GM19455 (cell line): Measurements from ENCODE around the gene PAK6.
A peak's percentile ranks its signal among the peaks of the same experiment; 100 is the strongest.

Experiments used
- ATAC-seq: cut with Tn5 transposase; IDR thresholded peaks from one replicate; pipeline ENCODE4 v1.9.1; 2021; ENCODE audit not compliant: unreplicated experiment

The PAK6 gene

DNA sequence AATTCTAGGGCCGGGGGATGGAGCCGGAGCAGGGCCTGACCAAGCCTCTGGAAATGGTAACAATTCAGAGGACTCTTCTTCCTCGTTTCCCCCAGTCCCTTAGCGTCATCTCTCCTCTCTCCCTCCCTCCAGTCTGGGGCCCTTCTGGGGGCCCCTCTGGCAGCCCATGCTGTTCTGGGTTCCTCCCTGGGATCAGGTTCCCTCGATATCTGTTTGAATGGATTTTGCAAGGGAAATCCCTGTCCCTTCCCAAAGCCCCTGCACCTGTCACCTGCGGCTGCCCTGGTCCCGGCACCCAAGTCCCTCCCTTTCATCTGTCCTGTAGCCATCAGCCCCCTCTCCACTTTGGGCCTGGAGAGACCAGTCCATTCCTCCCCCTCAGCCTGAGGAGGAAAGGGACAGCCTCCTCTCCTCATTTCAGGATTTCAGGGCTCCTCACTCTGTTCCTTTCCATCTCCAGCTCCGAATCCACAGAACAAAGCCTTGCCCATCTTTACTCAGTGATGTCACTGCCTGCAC, 70.5 kb downstream of the PAK6 start:
- ATAC-seq: no peak

DNA sequence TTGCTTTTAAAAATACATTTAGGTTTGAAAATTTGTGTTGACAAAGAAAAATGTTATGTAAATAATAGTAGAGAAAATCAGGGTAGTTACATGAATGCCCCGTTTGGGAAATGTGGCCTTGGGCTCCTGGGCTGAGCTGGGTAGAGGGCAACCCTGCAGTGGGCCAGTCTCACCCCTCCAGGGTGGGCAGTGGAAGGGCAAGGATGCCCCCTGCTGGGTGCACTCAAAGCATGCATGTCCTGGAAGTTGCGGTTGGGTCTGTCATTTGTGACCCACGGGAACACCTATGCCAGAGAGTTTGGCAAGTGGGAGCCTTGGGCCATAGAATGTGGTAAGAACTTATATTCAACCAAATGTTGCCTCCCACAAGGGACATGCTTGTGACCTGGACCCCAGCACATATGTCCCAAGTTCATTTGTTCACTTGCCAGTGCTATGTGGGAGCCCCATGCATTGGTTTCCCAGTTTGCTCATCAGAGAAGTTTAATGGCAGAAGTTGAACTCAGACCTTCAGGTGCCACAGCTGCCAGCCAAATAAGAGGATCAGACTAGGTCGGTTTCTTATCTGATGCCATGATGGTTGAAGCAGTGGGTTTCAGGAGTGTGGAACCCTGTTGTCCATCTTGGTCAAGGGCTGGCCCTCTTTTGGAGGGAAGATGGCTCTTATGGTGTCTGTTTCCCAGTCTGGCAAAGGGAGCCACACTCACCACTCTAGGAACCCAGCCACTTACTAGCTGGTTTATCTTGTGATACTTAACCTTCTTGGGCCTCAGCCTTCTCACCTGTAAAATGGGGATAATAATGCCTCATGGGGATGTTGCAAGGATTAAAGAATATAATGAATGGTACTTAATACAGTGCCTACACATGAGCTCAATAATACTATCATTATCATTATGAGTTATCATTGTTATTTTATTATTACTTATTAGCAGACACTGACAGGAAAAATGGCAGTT, 71.4 kb downstream of the PAK6 start:
- ATAC-seq: no peak

DNA sequence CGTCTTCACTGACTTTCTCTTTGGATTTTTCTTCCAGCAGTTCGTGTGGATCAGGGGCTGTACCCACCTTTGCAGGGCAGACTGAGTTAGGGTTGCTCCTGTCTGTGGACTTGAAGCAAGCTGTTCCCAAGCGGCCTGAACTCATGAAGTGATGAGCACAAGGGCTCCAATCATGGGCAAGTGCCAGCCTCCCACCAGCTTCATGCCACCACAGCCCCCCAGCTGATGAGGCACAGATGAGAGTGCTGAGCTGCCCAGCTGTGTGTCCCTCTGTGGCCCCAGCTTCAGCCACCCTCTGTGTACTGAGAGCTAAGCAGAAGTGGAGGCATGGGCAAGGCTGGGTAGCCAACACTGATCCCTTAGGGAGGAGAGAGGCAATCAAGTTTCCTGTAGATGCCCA, 72.1 kb downstream of the PAK6 start:
- ATAC-seq: no peak

DNA sequence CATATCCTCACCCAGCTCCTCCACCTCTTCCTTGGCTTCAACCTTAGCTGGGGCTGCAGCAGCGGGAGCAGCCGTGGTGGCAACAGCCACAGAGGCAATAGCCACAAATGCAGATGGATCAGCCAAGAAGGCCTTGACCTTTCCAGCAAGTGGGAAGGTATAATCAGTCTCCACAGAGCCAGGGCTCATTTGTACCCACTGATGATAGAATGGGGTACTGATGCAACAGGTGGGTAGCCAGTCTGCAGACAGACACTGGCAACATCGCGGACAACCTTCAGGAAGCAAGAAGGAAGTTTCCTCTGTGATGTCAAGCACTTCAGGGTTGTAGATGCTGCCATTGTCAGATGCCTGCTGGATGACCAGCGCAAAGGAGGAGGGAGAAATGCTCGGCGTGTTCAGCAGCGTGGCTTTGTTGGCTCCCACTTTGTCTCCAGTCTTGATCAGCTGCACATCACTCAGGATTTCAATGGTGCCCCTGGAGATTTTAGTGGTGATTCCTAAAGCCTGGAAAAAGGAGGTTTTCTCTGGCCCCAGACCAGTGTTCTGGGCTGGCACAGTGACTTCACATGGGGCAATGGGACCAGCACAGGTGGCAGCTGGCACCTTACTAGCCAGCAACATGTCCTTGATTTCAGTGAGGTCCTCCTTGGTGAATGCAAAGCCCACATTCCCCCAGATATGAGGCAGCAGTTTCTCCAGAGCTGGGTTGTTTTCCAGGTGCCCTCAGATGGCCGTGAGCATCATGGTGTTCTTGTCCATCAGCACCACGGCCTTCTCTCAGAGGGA, 73.7 kb downstream of the PAK6 start:
- ATAC-seq: no peak

DNA sequence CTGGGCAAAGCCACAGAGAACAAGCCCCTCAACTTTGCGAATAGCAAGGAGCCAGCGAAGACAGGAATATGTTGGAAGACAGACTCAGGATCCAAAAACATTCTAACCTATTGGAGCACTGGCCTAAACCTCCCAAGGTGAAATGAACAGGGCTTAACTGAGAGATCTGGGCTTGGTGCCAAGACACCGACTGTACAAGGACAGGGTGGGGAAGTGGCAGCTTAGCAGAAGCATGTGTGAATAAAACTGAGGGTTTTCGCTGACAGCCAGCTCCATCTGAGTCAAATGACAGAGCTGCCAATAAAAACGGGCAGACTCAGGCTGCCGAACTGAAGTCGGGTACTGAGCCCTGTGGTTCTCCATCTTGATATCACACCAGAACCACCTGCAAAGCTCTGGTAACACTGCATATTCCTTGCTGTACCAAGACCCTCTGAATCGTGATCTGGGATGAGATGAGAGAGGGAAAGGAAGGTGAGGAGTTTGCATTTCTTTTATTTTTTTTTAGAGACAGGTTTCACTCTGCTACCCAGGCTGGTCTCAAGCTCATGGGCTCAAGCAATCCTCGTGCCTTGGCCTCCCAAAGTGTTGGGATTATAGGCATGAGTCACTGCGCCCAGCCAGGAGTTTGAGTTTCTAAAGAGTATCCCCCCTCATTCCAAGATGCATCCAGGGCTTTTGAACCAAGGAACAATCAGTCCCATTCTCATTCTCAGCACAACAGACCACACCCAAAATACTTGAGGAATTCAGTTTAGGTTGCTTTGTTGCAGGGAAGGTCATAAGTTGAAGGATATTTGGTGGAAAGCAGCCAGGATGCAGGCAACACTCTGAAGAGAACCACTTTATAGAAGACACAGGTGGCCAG, 74.9 kb downstream of the PAK6 start:
- no peak for ATAC-seq

DNA sequence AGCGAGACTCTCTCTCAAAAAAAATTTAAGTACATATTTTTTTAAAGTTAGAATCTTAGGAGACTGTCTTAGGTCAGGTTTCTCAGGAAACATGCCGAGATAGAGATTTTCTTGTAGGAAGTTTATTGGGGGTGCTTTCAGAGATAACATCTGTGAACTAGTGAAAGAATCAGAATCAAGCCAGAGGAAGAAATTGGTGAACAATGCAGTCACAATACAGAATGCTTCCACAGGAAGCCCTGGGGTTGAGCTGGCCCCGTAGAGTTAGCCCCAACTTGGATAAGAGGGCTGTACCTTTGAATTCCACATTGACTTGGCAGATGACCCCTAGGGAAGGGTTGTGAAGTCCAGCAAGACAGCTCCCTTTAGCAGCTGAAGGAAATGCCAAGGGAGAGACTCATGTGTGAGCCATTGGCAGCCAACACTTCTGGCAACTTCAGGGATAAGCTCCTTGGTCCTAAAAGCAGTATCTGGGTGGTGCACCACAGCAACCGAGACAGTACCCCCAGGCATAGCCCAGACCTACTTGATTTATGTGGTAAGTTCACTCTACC, 75.9 kb downstream of the PAK6 start:
- no peak for ATAC-seq

DNA sequence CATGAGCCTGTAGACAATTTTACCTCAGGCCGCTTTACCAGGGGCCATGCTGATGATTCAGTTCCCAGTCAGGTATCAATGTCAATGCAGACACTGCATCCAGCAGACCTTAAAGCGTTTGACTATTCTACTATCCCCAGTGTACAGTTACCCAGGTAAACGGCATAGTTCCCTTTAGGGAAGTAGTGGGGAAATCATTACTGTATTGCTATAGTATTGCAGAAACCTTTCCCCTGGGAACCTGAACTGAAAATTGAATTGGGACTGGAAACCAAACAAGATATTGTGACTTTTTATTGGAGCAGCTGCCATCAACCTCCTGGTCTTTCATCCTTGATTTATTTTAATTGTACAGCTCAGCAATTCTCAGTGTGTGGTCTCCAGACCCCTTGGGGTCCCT, 78.1 kb downstream of the PAK6 start:
- ATAC-seq: no peak

DNA sequence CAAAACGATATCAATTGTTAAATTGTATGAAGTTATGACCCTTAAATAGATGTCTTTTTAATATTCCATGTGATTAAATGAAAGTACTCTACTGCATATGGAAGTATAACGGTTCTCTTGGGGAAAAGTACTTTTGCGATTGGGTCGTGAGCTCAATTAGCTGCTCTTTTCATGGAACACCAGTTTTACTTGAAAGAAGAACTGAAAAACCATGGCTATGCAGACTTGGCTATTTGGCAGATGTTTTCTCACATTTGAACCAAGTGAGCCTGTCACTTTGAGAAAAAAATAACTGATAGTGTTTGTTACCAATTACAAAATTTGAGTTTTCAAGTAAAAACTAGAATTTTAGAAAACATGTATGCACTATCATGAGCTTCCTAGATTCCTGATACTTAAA, 78.7 kb downstream of the PAK6 start:
- no peak for ATAC-seq

DNA sequence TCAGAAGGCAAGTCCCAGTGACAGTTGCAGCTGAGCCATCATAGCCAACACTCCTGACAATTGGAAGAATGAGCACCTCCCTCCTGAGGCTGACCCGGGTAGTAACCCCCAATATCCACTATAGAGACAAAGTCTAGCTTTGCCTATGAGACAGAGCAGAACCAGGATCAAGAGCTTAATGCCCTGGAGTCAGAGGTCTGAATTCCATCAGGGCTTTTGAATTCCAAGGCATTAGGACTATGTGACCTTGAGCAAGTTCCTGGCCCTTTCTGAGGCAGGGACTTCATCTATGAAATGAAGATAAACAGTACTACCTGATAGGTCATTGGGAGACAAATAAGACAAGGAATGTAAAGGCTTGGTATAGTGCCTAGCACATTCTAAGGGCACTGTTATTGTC, 81.5 kb downstream of the PAK6 start:
- no peak for ATAC-seq

DNA sequence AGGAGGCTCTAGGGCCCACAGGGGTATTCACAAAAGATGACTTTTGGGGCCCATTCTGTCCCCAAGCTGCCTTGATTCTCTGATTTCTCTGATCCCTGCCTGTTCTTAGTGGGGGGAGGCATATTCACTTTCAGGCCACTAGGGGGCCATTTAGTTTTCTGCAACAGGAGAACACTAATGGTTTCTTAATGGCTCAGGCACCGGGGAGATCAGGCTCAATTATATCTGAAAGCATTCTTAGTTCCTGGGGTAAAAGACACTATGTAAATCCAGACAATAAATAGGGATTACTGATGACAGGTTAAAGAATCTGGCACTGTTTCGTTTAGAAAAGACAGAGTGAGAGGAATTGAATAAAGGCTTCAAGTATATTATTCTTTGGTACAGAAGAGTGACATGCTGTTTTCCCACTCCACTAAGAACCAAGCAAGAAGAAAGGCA, 82.1 kb downstream of the PAK6 start:
- no peak for ATAC-seq

DNA sequence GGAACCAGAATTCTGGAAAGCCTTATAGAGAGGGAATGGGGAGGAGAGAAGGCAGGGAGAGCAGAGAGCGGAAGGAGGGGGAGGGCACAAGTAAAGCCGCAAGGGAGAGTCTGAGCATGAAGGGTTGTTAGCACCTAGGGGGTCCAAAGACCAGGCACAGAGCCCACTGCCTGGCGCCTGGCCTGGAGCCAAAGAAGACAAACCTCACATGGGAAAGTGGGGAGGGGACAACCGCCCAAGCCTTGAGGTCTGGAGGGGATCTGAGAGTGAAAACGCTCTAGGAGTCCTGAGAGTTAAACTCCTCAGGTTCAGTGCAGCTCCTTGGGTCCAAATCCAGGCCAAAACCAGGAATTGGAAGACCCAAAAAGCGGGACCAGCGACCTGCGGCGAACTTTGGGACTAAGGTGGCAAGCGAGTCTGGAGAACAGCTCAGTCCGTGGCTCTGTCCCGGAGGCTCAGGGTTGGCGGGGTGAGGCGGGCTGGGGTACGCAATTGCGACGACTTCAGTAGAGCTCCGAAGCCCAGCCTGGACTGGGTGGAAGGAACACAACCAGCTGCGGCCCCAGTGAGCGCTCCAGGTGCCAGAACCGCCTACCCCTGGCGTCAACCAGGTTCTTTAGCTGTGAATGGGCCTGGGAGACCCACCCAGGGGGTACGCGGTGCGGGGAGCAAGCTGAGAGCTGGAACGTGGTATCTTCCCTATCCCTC, 83.8 kb downstream of the PAK6 start:
- ATAC-seq: no peak

DNA sequence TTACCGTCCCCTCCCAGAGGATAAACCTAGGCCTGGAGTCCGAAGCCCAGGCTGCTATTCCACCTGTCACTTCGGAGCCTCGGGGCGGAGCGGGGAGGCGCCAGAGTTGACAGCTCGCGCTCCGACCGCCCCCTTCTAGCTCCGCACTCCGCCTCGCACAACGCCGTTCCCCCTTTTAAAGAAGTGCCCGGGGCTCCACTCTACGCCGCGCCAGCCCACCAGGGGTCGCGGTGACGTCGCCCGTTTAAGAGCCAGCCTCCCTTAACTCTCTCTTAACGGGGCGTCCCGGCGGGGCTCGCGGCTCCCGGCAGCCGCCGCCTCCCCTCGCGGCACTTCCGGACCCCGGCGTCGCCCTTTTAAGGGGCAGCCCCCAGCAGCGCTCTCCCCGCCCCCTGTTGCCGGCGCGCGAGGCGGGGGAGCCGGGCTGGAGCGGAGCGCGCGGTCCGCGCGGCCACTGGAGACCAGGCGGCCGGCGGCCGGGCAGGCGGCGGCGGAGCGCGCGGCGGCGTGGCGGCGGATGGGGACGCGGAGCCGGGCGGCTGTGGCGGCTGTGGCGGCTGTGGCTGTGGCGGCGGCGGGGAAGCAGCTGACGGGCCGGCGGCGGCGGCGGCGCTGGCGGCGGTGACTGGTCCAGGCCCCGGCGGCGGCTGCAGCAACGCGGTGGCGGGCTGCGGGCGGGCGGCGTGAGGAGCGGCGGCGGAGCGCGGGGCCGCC, 84.5 kb downstream of the PAK6 start, which contains the start of gene INAFM2:
TSS of gene INAFM2 (plus strand) at position 454 of the 714 bp plus-strand sequence. CDS start 364 bp downstream, outside the sequence.
- ATAC-seq: peak; percentile 83

DNA sequence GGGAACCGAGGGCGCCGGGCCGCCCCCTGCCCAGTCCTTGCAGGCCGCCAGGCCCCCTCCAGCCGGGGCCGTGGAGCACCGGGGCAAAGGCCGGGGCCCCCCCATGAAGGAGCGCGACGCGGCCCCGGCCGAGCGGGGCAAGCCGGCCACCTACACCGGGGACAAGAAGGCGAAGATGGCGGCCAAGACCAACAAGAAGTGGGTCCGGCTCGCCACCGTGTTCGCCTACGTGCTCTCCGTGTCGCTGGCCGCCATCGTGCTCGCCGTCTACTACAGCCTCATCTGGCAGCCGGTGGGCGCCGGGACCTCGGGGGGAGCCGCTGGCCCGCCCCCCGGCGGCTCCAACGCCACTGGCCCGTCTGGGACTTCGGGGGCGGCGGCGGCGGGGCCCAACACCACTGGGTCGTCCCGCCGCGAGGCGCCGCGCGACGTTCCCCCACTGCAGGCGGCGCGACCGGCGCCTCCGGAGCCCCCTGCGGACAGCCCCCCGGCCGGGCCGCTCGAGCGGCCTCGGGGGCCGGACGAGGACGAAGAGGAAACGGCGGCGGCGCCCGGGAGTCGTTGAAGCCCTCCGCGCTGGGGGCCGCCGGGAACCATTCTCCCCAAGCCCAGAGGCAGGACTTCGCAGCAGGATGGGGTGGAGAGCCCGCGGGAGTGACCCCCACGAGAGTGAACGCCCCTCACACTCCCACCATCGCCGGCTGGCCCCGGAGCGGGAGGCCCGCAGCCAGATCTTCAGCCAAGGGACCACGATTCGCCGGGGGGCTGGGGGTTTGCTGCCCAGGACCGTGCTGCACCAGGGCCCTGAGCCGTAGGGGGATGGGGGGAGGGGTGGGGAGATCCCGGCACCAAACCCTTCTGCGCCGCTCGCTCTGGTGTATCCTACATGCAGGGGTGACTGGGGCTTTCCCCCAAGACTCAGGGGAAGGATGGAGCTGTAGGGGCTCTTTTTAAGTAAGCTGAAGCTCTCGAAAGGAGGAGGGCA, 85.4 kb downstream of the PAK6 start:
- peak; percentile 12 for ATAC-seq

DNA sequence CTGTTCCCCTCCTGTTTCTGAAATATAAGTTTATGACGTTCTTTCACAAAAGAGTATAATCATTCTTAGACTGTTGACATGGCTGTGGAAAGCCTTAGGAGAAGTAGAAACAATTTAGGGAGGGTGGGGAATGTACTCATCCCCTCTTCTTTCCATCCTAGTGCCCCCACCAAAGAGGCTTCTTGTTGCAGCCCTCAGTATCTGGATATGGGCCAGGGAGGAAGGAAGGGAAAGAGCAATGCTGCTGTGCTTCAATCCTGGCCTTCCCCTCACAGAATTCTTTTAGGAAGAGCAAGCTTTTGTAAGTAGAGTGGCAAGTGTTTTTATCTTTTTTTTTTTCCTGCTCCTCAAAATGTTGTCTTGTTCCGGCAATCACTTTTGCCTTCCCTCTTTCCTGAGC, 86.3 kb downstream of the PAK6 start:
- ATAC-seq: no peak

DNA sequence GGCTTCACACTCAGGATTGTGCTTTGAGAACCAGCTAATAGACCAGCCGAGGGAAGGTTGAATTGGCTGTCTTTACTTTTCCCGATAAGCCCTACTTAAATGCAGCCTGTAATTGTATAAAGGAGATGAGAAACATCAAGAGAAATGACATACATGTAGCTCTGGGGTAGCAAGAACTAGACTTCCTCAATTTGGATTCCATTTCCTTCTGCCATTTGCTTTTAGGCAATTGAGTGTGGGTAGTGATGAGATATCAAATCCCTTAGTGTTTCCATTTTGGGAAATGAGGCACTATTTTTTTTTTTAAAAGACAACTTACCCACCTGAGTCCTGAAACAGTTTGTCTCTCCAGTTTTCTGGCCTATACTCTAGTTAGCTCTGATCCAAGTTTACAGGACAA, 86.8 kb downstream of the PAK6 start:
- no peak for ATAC-seq
